HG03457 (cell line): Measurements from ENCODE around the gene DOCK11.

Experiments used
- ATAC-seq: cut with Tn5 transposase; IDR thresholded peaks from one replicate; pipeline ENCODE4 v1.9.1; 2021; ENCODE audit warnings: moderate number of reproducible peaks; ENCODE audit not compliant: unreplicated experiment

DOCK11 gene

DNA sequence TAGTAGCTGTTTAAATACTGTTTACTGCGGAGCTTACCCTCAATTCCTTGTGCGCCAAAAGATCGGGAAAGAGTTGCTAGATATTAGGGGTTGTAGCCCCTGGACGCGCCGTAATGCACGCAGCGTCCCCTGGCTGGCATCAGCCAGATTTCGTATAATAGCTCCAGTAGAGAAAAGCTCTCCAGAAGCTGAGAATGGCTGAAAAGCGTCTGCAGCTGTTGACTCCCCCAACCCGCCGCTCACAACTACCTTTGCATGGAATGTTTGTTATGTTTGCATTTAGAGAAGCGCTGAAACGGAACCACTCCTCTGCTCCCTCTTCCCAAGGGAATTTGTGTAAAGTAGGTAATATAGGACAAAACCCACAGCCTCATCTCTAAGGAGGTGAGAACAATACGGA lies 3.7 kb downstream of the DOCK11 start:
- no peak for ATAC-seq

DNA sequence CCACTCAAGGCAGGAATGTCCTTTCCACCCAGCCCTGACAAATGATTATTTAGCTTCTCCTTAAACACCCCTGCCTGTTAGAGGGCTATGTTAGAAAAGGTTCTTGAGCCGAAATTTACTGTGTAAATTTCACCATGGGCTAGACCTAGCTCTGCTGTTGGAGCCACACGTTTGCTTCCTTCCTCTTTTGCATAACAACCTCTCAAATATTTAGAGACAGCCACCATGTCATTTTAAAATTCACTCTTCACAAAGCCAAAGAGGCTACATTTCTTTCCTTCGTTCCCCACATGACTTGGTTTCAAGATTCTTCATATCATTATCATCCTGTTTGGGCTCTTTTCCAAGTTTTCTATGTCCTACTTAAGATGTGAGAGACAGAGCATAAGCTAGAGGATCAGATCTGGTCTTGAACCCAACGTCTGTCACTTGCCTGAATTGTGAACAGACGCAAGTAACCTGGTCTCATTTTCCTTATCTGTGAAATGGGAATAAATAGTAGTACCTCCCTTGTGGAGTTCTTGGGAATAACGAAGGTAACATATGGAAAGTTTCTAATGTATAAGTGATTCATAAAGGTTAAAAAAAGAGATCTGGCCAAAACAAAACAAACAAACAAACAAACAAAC lies 6.7 kb downstream of the DOCK11 start:
- no peak for ATAC-seq

DNA sequence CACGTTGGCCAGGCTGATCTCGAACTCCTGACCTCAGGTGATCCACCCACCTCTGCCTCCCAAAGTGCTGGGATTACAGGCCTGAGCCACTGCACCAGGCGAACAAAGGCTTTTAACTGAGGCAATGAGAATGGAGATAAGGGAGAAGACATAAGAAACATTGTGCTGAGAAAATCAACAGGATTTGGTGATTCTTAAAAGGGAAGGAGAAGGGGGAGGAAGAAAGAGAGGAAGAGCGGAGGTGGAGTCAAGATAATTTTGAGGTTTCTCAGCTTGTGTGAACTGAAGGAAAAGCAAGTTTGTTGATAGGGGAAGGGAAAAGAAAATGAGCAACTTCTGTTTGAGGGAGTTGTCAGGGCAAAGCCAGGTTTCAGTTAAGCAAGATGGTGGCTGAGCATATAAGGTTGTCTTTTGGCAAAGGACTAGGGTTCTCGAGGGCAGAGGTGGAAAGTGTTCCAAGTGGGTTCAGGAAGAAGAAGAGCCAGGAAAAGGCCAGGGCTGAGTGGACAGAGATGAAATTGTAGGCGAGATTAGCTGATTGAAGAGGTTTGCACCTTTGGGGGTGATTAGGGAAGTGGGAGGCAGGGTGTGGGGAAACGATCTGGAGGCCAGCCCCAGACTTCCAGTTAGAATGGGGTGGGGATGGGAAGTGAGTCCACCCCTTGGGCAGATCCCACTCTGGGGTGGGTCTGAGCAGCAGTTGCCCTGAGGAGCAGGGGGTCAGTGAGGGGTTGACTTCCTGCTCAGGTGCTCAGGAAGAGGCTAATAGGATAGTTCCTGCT lies 7.8 kb downstream of the DOCK11 start:
- no peak for ATAC-seq

DNA sequence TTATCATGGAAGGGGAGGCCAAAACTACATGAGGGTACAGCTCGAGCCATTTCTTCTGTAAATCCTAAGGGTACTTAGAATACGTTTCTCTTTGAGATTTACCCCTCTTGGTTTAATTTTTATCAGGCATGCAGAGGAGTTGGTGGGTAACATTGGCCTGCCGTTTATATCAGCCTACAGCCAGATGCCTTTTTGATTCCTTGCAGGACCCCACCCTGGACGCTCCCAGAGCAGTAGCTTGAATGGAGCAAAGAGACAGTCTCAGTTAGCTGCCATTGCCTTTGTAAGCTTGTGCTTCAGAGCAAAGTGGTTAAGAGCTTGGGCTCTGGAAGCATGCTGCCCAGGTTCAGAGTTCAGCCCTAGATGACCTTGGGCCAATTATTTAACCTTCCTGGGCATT lies 9.0 kb downstream of the DOCK11 start:
- no peak for ATAC-seq

DNA sequence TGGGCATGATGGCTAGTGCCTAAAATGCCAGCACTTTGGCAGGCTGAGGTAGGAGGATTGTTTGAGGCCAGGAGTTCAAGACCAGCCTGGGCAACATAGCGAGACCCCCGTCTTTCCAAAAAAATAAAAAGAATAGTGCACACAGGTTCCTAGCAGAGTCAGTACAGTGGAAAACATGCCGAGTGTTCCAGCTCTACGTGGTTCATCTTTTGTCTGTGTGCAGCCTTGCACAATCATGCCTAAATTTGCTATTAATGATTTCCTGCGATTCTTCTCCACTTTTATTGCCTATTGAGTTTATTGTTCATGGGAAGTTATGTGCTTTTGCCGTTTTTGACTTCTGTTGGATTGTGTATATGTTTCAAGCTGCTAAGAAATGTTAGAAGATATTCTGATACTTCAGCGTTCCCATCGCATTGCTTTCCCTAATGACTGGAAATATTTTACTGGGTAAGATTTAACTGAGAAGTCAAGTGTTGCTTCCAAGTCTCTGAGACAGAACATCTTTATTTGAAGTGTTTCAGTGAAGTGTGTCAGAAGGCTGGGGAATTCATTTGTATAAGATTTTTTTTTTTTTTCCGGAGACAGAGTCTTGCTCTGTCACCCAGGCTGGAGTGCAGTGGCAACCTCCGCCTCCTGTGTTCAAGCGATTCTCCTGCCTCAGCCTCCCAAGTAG lies 11.3 kb downstream of the DOCK11 start:
- ATAC-seq: no peak

DNA sequence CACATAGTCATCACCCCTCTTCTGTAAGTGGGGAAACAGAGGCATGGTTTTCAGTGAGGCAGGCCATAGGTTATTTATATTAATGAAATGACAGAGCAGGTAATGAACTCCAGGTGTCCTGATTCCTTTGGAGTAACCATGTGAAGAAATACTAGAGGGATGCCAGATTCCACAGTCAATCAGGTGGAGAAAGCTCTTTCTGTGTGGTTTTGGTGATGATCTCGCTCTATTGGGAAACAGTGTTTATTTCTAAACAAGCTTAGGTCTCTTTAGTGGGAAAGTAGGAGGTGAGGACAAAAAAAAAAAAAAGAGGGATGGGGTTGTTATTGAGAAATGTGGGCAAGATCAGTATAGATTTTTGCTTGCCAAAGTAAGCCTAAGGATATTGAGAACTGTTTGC lies 12.2 kb downstream of the DOCK11 start:
- ATAC-seq: no peak

DNA sequence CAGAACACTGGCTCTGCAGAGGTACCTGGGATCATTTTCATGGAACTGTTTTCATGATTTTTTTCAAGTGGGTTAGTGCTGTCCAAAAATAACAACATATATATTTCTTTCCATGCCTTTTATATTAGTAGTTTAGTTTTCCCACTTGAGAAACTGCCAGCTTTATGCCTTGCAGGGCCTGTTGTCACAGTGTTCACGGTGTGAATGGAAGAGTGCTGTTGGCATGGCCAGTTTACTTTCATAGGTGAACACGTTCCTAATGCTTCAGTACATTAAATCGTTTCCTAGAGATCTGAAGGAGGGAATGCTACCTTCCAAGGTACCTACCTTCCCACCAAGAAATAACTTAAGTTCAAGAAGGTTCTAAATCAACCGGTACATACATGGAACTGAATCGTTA lies 12.6 kb downstream of the DOCK11 start:
- no peak for ATAC-seq

DNA sequence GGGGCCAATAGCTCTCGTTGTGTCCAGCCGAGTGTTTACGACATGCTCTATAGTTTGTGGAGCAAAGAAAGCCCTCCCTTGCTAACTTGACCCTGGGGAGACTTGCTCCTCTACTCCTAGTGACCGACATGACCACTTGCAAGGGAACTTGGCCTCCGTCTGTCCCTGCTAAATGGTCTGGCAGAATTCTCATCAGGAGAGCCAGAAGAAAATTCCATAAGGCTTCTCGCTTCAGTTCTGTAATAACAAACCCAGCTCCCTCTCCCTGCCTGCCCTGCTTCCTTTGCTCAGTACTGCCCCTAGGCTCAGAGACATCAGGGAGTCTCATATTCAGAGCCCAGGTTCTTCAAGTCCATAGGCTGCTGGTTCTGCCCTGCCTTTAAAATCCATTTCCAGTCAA lies 13.0 kb downstream of the DOCK11 start:
- ATAC-seq: no peak

DNA sequence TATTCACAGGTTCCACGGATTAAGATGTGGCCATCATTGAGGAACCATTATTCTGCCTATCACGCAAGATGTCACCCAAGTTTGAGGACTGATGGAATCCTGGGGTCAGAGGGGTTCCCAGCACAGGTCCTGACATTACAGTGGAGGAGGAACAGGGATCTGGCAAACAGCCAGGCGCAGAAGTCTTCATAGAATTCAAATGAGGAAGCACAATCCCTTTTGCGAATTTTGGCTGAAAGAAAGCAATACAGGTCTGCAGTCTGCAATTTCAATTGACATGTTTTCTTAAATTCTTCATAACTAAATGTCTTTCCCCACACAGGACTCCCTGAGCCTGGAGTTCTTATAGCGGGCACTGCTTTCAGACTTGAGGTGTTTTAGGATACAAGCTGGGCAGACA lies 14.5 kb downstream of the DOCK11 start:
- ATAC-seq: no peak

DNA sequence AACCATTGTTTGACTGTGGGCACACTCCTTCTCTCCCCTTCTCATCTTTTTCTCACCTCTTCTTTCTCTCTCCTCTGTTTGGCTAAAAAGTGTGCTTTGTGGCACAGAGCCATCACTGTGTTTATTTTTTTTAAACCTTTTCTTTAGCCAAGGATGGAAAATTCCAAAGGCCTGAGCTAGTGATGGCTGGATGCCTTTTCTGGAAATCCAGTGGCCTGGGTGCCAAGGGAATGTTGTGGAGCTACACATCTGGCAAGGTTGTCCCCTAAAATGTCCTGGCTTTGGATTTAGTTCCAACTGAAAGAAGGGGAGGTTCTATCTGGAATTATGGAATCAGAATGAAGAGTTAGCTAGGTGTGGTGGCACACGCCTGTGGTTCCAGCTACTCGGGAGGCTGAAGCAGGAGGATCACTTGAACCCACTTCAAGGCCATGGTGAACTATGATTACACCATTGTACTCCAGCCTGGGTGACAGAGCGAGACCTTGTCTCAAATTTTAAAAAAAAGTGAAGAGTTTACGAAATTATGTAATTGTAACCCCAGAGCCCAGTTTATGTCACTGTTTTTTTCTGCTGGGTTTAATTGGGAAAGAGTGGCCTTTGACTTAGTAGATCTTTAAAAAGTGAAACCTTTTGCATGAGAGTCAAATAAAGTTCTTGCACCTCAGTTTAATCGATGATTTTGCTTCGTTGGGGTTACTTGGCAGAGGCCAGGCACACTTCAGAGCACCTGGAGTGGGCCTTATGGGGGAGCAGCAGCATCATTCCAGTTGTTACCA lies 17.7 kb downstream of the DOCK11 start:
- ATAC-seq: no peak

DNA sequence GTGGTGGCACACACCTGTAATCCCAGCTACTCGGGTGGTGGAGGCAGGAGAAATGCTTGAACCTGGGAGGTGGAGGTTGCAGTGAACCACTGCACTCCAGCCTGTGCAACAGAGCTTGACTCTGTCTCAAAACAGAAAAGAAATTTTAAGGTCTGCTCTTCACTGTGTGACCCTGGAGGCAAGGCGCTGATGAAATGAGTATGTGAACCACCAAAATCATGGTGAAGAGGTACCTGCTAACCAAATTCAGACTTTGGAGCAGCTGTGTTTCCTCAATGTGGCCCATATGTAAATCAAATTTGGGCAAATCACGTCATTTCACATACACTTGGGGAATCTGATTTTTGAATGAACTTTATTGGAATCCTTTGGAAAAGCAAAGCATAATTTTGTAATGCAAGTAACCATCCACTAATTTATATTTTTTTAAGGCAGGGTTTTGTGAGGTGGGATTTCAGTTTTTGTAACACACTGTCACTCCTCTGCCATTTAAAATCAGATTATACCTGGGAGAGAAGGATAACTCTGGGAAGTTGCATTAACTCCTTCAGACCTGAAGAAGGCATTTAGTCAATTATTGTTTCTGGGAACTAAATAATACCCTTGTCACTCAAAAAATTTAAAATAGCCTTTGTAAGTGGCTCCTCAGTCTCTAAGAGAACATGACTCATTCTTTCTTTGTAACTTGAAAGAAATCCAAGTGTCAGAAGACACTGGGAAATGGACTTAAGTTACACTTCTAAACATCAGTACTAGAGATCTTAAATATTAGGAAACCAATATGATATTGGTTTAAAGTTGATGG lies 24.0 kb downstream of the DOCK11 start:
- ATAC-seq: no peak

DNA sequence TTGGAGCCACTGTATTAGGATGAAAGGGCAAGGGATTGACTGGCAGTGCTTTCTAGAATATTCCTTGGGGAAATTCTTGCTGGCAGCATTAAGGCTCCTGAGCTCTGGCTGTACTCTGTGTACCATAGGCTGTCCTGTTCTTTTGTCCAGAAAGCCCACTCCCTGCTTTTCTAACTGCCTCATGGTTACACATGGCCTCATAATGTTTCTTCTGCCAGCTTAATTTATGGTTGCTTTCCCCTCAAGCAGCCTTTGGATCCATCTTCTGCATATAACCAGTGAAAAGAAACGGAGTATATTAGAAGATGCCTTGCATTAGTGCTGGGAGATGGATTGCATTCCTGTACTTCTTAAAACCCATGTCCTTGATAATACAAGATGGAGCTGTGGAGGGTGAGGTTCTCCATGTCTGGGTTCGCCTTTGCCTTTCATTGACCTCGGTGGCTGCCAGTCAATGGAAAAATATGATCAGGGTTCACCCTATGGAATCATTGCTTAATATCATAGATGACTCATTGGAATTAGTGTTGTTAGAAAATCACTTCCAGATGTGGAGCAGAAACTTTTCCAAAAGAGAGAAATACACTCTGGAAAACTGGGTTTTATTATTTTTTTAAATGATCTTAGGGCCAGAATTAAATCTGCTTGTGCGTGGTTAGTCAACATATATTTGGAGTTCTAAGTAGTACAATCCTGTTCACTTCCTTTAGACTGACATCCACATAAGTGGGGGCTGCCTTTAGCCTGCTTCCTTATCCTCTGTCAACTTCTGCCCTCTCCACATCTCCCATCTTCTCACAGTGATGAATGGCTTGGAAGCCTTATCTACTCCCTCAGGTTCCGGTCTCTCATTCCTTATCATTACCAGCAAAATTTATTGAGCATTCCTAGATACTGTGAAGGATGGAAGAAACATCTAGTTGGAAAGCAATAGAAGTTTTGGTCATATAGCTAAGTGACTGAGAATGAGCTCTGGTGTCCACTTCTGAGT lies 24.9 kb downstream of the DOCK11 start:
- ATAC-seq: no peak

DNA sequence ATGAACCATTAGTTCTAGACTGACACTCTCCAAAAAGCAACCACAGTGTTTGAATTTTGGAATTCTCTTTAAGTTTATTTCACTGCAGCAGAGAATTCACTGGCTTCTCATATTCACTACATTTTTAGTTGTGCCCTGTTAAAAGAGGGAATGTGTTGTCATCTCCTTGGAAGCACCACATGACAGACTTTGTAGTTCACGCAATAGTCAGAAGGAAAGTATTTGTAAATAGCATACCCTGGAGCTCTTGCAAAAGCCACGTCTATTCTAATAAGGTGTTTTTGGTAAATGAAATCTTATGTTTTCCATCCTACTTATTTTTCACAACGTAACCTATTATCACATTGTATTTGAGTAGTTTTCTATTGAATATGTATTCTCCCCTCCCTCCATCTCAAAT lies 25.8 kb downstream of the DOCK11 start:
- no peak for ATAC-seq

DNA sequence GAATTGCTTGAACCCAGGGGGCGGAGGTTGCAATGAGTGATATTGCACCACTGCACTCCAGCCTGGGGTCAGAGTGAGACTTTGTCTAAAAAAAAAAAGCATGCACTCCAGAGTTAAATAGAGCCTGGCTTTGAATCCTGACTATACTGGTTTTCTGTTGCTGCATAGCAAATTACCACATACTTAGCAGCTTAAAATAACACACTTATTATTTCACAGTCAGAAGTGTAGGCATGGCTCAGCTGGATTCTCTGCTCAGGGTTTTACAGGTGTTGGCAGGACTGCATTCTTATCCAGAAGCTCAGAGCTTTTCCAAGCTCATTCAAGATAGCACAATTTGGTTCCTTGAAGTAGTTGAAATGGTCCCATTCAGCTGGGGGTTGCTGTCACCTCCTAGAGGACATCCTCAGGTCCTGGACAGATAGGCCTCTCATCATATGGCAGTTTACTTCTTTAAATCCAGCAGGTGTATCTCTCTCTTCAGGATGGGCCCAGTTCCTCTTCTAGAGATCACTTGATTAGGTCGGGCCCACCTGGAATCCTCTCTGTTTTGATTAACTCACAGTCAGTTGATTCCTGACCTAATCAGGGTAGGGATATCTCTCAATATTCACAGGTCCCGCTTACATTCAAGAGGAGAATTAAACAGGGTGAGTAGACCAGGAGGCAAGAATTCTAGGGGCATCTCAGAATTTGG lies 26.8 kb downstream of the DOCK11 start:
- no peak for ATAC-seq

DNA sequence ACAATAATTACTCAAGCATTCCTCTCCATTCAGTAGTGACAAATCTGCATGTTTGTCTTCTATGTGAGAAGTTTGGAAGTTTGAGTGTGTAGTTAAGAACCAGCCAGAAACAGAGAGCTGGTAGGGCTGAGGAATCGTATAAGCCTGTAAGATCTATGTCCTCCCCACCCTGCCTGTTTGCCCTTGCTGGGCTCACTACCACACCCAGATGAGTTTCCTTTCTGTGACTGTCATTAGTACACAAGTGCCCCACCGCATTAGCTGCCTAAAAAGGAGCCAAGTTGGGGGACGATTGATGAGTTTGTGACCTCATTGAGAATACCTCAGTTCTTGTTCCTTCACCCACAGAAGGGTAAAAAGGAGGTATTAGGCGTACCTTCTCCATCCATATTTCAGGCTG lies 28.3 kb downstream of the DOCK11 start:
- no peak for ATAC-seq

DNA sequence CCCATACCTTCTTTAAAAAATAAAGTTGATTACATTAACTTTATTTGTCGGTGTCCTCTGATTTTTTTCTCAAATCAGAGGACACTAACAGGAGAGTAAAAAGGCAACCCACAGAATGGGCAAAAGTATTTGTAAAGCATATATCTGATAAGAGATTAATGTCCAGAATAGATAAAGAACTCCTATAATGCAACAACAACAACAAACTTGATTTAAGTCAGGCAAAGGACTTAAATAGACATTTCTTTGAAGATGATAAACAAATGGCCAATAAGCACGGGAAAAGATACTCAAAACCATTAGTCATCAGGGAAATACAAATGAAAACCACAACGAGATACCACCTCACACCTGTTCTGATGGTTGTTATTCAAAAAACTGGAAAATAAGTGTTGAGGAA lies 28.7 kb downstream of the DOCK11 start:
- ATAC-seq: no peak

DNA sequence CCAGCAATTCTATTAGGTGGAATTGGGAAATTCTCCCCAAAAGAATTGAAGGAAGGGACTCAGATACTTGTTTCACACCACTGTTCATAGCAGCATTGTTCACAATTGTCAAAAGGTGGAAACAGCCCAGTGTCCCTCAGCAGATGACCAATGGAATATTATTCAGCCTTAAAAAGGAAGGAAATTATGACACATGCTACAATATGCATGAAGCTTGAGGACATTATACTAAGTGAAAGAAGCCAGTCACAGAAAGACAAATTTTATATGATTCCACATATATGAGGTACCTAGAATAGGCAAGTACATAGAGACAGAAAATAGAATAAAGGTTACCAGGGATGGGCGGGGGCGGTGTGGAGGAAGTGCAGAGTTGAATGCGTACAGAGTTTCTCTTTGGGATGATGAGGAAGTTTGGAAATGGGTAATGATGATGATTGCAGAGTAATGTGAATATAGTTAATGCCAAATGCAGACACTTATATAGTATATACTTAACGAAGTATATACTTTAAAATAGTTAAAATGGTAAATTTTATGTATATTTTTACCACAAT lies 29.6 kb downstream of the DOCK11 start:
- ATAC-seq: no peak

DNA sequence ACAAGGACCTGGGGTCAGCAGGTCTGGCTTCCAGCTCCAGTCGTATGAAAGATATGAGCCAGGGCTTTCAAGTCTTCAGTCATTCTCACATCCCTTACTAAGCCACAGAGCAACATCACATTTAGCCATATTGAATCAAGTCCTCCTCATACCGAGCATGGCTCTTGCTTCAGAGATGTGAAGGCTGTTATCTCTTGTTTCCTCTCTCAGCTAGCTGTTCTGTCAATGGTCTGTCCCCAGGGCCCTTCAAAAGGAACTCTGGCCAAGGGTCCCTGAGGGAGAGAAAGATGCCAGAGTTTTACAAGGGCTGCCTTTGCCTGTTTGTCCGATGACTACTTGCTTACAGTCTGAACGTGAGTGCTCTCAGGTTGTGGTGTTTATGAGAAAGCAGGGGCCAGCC lies 30.5 kb downstream of the DOCK11 start:
- ATAC-seq: no peak
